Transverse colon (tissue), 4 donors: ENCODE measurements around the gene PPM1J. TPM values are rescaled to one million over a fixed set of nuclear protein-coding genes. Genes with fewer than 3 reads are reported as not detected.

Experiments used
- DNase-seq: peaks from one replicate; pipeline ENCODE4 v3.0.0-alpha.2; 2019
- H3K27ac ChIP-seq, 4 donors: fragments of 200-600 bp; sonication (generic); 2 replicates each; pipeline ENCODE4 v1.5.1; 2016 to 2018; ENCODE audit warnings: inconsistent platforms in 4 of 4
- H3K27me3 ChIP-seq: fragments of 200-600 bp; sonication (generic); 2 replicates; pipeline ENCODE4 v1.5.1; 2017; ENCODE audit warnings: inconsistent platforms
- H3K36me3 ChIP-seq, 4 donors: fragments of 200-600 bp; sonication (generic); 2 replicates each; pipeline ENCODE4 v1.5.1; 2017 to 2019; ENCODE audit warnings: inconsistent platforms in 4 of 4
- H3K4me1 ChIP-seq, 4 donors: fragments of 200-600 bp; sonication (generic); 2 replicates each; pipeline ENCODE4 v1.5.1; 2017 to 2020; ENCODE audit warnings: inconsistent platforms in 4 of 4
- H3K4me3 ChIP-seq, 4 donors: fragments of 200-600 bp; sonication (generic); 1 replicate in 1 of 4; 2 replicates in 3 of 4; pipeline versions ENCODE4 v1.5.1 to v1.6.1; 2017 to 2019; ENCODE audit warnings: inconsistent platforms in 4 of 4
- H3K9me3 ChIP-seq, 2 donors: fragments of 200-600 bp; sonication (generic); 2 replicates each; pipeline ENCODE4 v1.5.1; 2017 to 2019; ENCODE audit warnings: inconsistent platforms in 2 of 2
- EP300 ChIP-seq: sonication (generic); formaldehyde crosslinking; IDR thresholded peaks from one replicate; pipeline ENCODE4 v1.6.1; 2017; ENCODE audit warnings: antibody characterized with exemption, low read depth
- POLR2A ChIP-seq: fragments of 450-650 bp; IDR thresholded peaks from one replicate; pipeline ENCODE4 v1.6.1; 2016; ENCODE audit warnings: antibody characterized with exemption, mild to moderate bottlenecking, moderate library complexity
- POLR2AphosphoS5 ChIP-seq, 3 donors: sonication (generic); formaldehyde crosslinking; IDR thresholded peaks; one replicate each; pipeline ENCODE4 v1.6.1; 2016; ENCODE audit warnings: antibody characterized with exemption in 3 of 3
- WGBS, 2 donors: methylation state at CpG; one replicate each; pipeline ENCODE4 v1.1.5; 2018; ENCODE audit warnings: low coverage in 1 of 2; 5-methylcytosine and 5-hydroxymethylcytosine counted together
- in situ Hi-C, 4 donors: fragments of 200-750 bp; cut with MboI; loops; one replicate each; pipeline versions ENCODE4 v1.15.0 to v1.15.1; 2017; ENCODE audit warnings: low sequenced_read_pairs in 3 of 4, low pct_ligation_motif_present in 1 of 4, low pct_unique_long_range_greater_than_20kb in 1 of 4
- intact Hi-C: fragments of 100-400 bp; cut with DNase I; formaldehyde crosslinking; loops from one replicate; pipeline ENCODE4 v1.15.1; 2023; ENCODE audit warnings: low total_unique reads
- total RNA-seq, 4 donors: library from RNA; depleted of rRNA; stranded (reverse); fragments of >200 nt; gene quantifications; one replicate each; pipeline ENCODE4 v1.1.0, GENCODE V29; 2016
- TF ChIP-seq, protein P1 (sequence below), 5 experiments: fragments of 200-600 bp in 3 of 5; fragments of 450-650 bp in 2 of 5; sonication (generic) in 3 of 5; IDR thresholded peaks; 1 replicate in 2 of 5; 2 replicates in 3 of 5; pipeline ENCODE4 v1.5.1; 2016 to 2017; ENCODE audit warnings: antibody characterized with exemption in 5 of 5, inconsistent platforms in 3 of 5, mild to moderate bottlenecking in 2 of 5, moderate library complexity in 1 of 5

Gene PPM1J
- total RNA-seq, 4 donors from 2014 or later: 0.68 to 1.7 TPM; not detected in 2

- Histone ChIP-seq H3K4me3 (no peak overlapping the region), H3K36me3 (peaks cover 0 to 51% (median 13%) of the 10 kb centered on the region in 4 donors), H3K27ac (no peak overlapping the region), H3K4me1 (no peaks in the 10 kb centered on the region), H3K9me3 (no peaks in the 10 kb centered on the region), H3K27me3 (no peaks in the 10 kb centered on the region)
- no peak for TF ChIP-seq POLR2AphosphoS5 (IDR thresholded peaks at IDR 0.05)
- TF ChIP-seq EP300: no peak
- TF ChIP-seq, protein P1, sequence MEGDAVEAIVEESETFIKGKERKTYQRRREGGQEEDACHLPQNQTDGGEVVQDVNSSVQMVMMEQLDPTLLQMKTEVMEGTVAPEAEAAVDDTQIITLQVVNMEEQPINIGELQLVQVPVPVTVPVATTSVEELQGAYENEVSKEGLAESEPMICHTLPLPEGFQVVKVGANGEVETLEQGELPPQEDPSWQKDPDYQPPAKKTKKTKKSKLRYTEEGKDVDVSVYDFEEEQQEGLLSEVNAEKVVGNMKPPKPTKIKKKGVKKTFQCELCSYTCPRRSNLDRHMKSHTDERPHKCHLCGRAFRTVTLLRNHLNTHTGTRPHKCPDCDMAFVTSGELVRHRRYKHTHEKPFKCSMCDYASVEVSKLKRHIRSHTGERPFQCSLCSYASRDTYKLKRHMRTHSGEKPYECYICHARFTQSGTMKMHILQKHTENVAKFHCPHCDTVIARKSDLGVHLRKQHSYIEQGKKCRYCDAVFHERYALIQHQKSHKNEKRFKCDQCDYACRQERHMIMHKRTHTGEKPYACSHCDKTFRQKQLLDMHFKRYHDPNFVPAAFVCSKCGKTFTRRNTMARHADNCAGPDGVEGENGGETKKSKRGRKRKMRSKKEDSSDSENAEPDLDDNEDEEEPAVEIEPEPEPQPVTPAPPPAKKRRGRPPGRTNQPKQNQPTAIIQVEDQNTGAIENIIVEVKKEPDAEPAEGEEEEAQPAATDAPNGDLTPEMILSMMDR (IDR thresholded peaks at IDR 0.05): no peak
- TF ChIP-seq POLR2A: no peak
- in situ Hi-C loops (no loop called here), intact Hi-C loops (no loop called here)
- 84 to 96% methylated on average over 3 of the region's 3 CpGs for WGBS, 2 donors
- DNase-seq: no peak
Measured at GRCh38 chr1:112665857-112666256, 49.3 kb downstream of the PPM1J start.

Other genes starting within 250 kb of the PPM1J start
- gene WNT2B, start 206.4 kb downstream of the PPM1J start, total RNA-seq: 10 to 100 TPM in 2 of 4 donors, 1 to 10 TPM in 2; 7.9 to 17.3 (median 10.0) TPM
- gene ST7L, start 96.2 kb downstream of the PPM1J start, total RNA-seq: 10 to 100 TPM in 3 of 4 donors, 1 to 10 TPM in 1; 7.0 to 37.4 (median 24.9) TPM
- 100 to 1,000 TPM in 2 of 4 donors, 10 to 100 TPM in 2; 44.2 to 228 (median 123) TPM for gene CAPZA1, start 95.5 kb downstream of the PPM1J start, total RNA-seq
- gene MOV10, start 40.7 kb downstream of the PPM1J start, total RNA-seq: 100 to 1,000 TPM in 1 of 4 donors, 10 to 100 TPM in 3; 22.1 to 129 (median 76.9) TPM
- 100 to 1,000 TPM; 438 to 737 (median 617) TPM for gene RHOC, start 8.2 kb downstream of the PPM1J start, total RNA-seq
- 100 to 1,000 TPM in 2 of 4 donors, 10 to 100 TPM in 2; 21.5 to 177 (median 109) TPM for gene SLC16A1, start 240.9 kb upstream of the PPM1J start, total RNA-seq